MM.1S (cell line): ENCODE measurements around the gene LRRC8D.

Experiments
- DNase-seq: peaks from one replicate; pipeline ENCODE4 v3.0.0-alpha.2; 2015
- H2AFZ ChIP-seq: fragments of 300-600 bp; sonication (generic); 2 replicates; pipeline ENCODE4 v1.6.0; 2016; ENCODE audit warnings: antibody characterized with exemption, low read length
- H3F3A ChIP-seq: fragments of 300-600 bp; sonication (generic); 2 replicates; pipeline ENCODE4 v1.6.1; 2016; ENCODE audit warnings: mild to moderate bottlenecking, antibody characterized with exemption, low read length, moderate library complexity, mixed read lengths; ENCODE audit not compliant: insufficient read depth
- H3K27ac ChIP-seq: fragments of 300-600 bp; sonication (generic); 2 replicates; pipeline ENCODE4 v1.5.1; 2016; ENCODE audit warnings: mild to moderate bottlenecking, low read length
- H3K27me3 ChIP-seq: fragments of 300-600 bp; sonication (generic); replicated peaks from 2 replicates; pipeline ENCODE4 v1.6.0; 2016; ENCODE audit warnings: low read length; ENCODE audit not compliant: insufficient read depth
- H3K36me3 ChIP-seq: fragments of 300-600 bp; sonication (generic); replicated peaks from 2 replicates; pipeline ENCODE4 v1.6.1; 2016; ENCODE audit warnings: mild to moderate bottlenecking, low read length, mixed read lengths; ENCODE audit not compliant: insufficient read depth
- H3K4me1 ChIP-seq: fragments of 300-600 bp; sonication (generic); 2 replicates; pipeline ENCODE4 v1.6.1; 2016; ENCODE audit warnings: low read length, mixed read lengths
- H3K4me2 ChIP-seq: fragments of 300-600 bp; sonication (generic); 2 replicates; pipeline ENCODE4 v1.6.0; 2016; ENCODE audit warnings: low read depth, low read length
- H3K4me3 ChIP-seq: fragments of 300-600 bp; sonication (generic); 2 replicates; pipeline ENCODE4 v1.5.1; 2016; ENCODE audit warnings: low read length, mixed read lengths
- H3K79me2 ChIP-seq: fragments of 300-600 bp; sonication (generic); 2 replicates; pipeline ENCODE4 v1.6.1; 2016; ENCODE audit warnings: mixed run types, low read length, mixed read lengths
- H3K9ac ChIP-seq: fragments of 300-600 bp; sonication (generic); 2 replicates; pipeline ENCODE4 v1.6.1; 2016; ENCODE audit warnings: low read length, mixed read lengths
- H3K9me2 ChIP-seq: fragments of 300-600 bp; sonication (generic); replicated peaks from 2 replicates; pipeline ENCODE4 v1.6.1; 2016; ENCODE audit warnings: mild to moderate bottlenecking, low read length, mixed read lengths; ENCODE audit not compliant: insufficient read depth
- H3K9me3 ChIP-seq: fragments of 300-600 bp; sonication (generic); replicated peaks from 2 replicates; pipeline ENCODE4 v1.6.1; 2016; ENCODE audit warnings: mild to moderate bottlenecking, low read length, mixed read lengths; ENCODE audit not compliant: insufficient read depth
- H4K20me1 ChIP-seq: fragments of 300-600 bp; sonication (generic); 2 replicates; pipeline ENCODE4 v1.6.1; 2016; ENCODE audit warnings: mild to moderate bottlenecking, low read length, moderate library complexity, mixed read lengths; ENCODE audit not compliant: insufficient read depth
- CTCF ChIP-seq: fragments of 300-600 bp; sonication (generic); IDR thresholded peaks from 2 replicates; pipeline ENCODE4 v1.5.1; 2016; ENCODE audit warnings: antibody characterized with exemption, low read length, mixed read lengths
- EZH2 ChIP-seq: fragments of 300-600 bp; sonication (generic); optimal IDR thresholded peaks from 2 replicates; pipeline ENCODE3; 2017; ENCODE audit warnings: low read depth, mild to moderate bottlenecking, antibody characterized with exemption, low read length, mixed read lengths
- EZH2phosphoT487 ChIP-seq: fragments of 300-600 bp; sonication (generic); IDR thresholded peaks from 2 replicates; pipeline ENCODE4 v1.6.1; 2018; ENCODE audit warnings: antibody characterized with exemption, low read length

Gene LRRC8D

DNA sequence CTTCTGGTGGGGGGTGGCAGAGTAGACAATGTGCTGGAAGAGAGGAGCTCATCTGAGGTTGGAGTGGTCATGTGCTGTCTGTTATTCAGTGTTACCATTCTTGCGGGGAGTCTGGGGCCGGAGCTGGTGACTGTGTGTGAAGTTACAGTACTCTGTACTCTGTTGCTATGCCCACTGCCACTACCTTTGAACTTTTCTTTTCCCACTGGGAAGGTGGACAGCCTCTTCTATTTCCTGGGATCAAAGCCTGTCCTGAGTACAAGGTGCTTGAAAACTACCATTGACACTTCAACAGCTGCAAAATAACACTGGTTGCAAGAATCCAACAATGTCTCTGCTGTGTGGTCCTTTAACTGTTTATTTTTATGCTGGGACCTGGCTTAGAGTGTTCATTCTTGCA, 107.7 kb downstream of the LRRC8D start:
- Histone ChIP-seq H3K79me2 (no peaks in the 10 kb centered on the region), H3K9me3 (no peaks in the 10 kb centered on the region), H3K4me3 (no peak overlapping the region), H3F3A (no peaks in the 10 kb centered on the region), H2AFZ (no peak overlapping the region), H3K4me1 (no peaks in the 10 kb centered on the region), H4K20me1 (no peaks in the 10 kb centered on the region), H3K4me2 (no peak overlapping the region), H3K9ac (no peak overlapping the region), H3K36me3 (no peaks in the 10 kb centered on the region), H3K27ac (no peak overlapping the region), H3K9me2 (no peaks in the 10 kb centered on the region), H3K27me3 (no peaks in the 10 kb centered on the region)
- no peak for TF ChIP-seq EZH2phosphoT487
- no peak for TF ChIP-seq EZH2
- no peak for TF ChIP-seq CTCF
- DNase-seq = no peak

- Histone ChIP-seq H3K4me2 (no peak overlapping the region), H3K9me2 (no peaks in the 10 kb centered on the region), H3K9ac (no peak overlapping the region), H4K20me1 (no peaks in the 10 kb centered on the region), H3K27me3 (no peaks in the 10 kb centered on the region), H3K79me2 (no peaks in the 10 kb centered on the region), H3K27ac (no peak overlapping the region), H3F3A (no peaks in the 10 kb centered on the region), H3K4me1 (no peaks in the 10 kb centered on the region), H3K36me3 (no peaks in the 10 kb centered on the region), H3K4me3 (no peak overlapping the region), H2AFZ (no peak overlapping the region), H3K9me3 (no peaks in the 10 kb centered on the region)
- TF ChIP-seq CTCF = no peak
- no peak for TF ChIP-seq EZH2
- no peak for TF ChIP-seq EZH2phosphoT487
- DNase-seq = no peak
These were observed 108.7 kb downstream of the LRRC8D start for GRCh38 chr1:89929467-89930063.

DNA sequence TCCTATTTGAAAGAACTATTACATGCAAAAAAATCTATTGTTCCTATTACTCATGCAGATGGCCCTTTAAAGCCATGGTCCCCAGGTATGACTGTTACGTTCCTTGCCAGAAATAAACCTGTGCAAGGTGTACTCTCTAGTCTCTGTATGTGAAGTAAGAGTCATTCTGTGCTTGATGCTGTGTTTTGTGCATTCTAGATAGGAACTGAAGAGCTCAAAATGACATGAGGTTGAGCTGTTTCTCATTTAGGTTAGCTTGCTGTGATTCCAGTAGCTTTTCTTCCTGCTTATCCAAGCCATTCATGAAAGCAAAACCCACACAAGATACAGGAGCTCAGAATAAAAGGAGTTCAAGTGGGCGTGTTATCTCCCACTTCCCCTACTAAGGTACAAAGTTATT, 109.7 kb downstream of the LRRC8D start:
- Histone ChIP-seq H3K27ac (no peak overlapping the region), H3K4me2 (no peak overlapping the region)
- no peak for DNase-seq

More for the DNA sequence above, 109.7 kb downstream of the LRRC8D start:
- H3K27me3 ChIP-seq = no peaks in the 10 kb centered on the region
- no peaks in the 10 kb centered on the region for H3K9me2 ChIP-seq
- no peaks in the 10 kb centered on the region for H3F3A ChIP-seq
- no peaks in the 10 kb centered on the region for H3K79me2 ChIP-seq
- no peak overlapping the region for H3K4me3 ChIP-seq
- no peaks in the 10 kb centered on the region for H3K9me3 ChIP-seq
- no peaks in the 10 kb centered on the region for H3K4me1 ChIP-seq
- no peaks in the 10 kb centered on the region for H3K36me3 ChIP-seq
- H3K9ac ChIP-seq = no peak overlapping the region
- TF ChIP-seq CTCF (no peak), EZH2phosphoT487 (no peak), EZH2 (no peak)
- no peaks in the 10 kb centered on the region for H4K20me1 ChIP-seq
- H2AFZ ChIP-seq = no peak overlapping the region
